HepG2 (cell line): ENCODE results near the gene PCDHGA5. TPM values are rescaled to one million over a fixed set of nuclear protein-coding genes. Genes with fewer than 3 reads are reported as not detected.
A peak's percentile ranks its signal among the peaks of the same experiment; 100 is the strongest.

ENCODE experiments used
- ARID3A ChIP-seq: IDR thresholded peaks from 2 replicates; pipeline ENCODE4 v1.6.1; 2012; ENCODE audit warnings: low read depth, low read length, improper control_type of control experiment
- BATF2 ChIP-seq: sonication (generic); formaldehyde crosslinking; IDR thresholded peaks from 2 replicates; pipeline ENCODE4 v1.8.0; 2022; ENCODE audit warnings: mild to moderate bottlenecking, missing genetic modification reagents, moderate library complexity
- EEA1 ChIP-seq: sonication (generic); formaldehyde crosslinking; IDR thresholded peaks from 2 replicates; pipeline ENCODE4 v1.5.1; 2020; ENCODE audit warnings: mild to moderate bottlenecking, missing genetic modification reagents, borderline replicate concordance
- HINFP ChIP-seq: sonication (generic); formaldehyde crosslinking; IDR thresholded peaks from 2 replicates; pipeline ENCODE4 v1.4.0; 2020; ENCODE audit warnings: low read depth, mild to moderate bottlenecking, missing genetic modification reagents
- KMT2B ChIP-seq: IDR thresholded peaks from 2 replicates; pipeline ENCODE4 v1.6.1; 2016; ENCODE audit warnings: missing genetic modification reagents, missing compliant biosample characterization
- MEF2D ChIP-seq: sonication (generic); formaldehyde crosslinking; IDR thresholded peaks from 2 replicates; pipeline ENCODE4 v1.5.1; 2020; ENCODE audit warnings: mild to moderate bottlenecking, missing genetic modification reagents
- MTF2 ChIP-seq: sonication (generic); formaldehyde crosslinking; IDR thresholded peaks from 2 replicates; pipeline ENCODE4 v1.5.0; 2020; ENCODE audit warnings: missing genetic modification reagents, borderline replicate concordance
- PRDM10 ChIP-seq: sonication (generic); formaldehyde crosslinking; IDR thresholded peaks from 2 replicates; pipeline ENCODE4 v1.4.0; 2020; ENCODE audit warnings: low read depth, missing genetic modification reagents
- RBFOX2 ChIP-seq: fragments of 200-400 bp; formaldehyde crosslinking; IDR thresholded peaks from 2 replicates; pipeline ENCODE4 v1.6.1; 2017; ENCODE audit warnings: low read depth, mild to moderate bottlenecking, low read length
- RBM22 ChIP-seq: fragments of 200-400 bp; formaldehyde crosslinking; optimal IDR thresholded peaks from 2 replicates; pipeline ENCODE3; 2017; ENCODE audit warnings: mild to moderate bottlenecking, low read length, moderate library complexity
- RFX5 ChIP-seq: IDR thresholded peaks from 2 replicates; pipeline ENCODE4 v1.6.1; 2011; ENCODE audit warnings: low read depth, low read length, improper control_type of control experiment
- SIN3A ChIP-seq: IDR thresholded peaks from 2 replicates; pipeline ENCODE4 v1.6.1; 2011; ENCODE audit warnings: low read depth, mild to moderate bottlenecking, control low read depth, low read length, borderline replicate concordance
- TCF7 ChIP-seq: sonication (generic); IDR thresholded peaks from 2 replicates; pipeline ENCODE4 v1.6.1; 2016; ENCODE audit warnings: antibody characterized with exemption, low read depth
- ZNF3 ChIP-seq: IDR thresholded peaks from 2 replicates; pipeline ENCODE4 v1.7.0; 2017; ENCODE audit warnings: inconsistent platforms
- ZNF414 ChIP-seq: sonication (generic); formaldehyde crosslinking; IDR thresholded peaks from 2 replicates; pipeline ENCODE4 v1.5.0; 2020; ENCODE audit warnings: missing genetic modification reagents
- ZNF432 ChIP-seq: sonication (generic); formaldehyde crosslinking; IDR thresholded peaks from 2 replicates; pipeline ENCODE4 v1.5.0; 2020; ENCODE audit warnings: missing genetic modification reagents, mild to moderate bottlenecking, borderline replicate concordance
- ZNF501 ChIP-seq: sonication (generic); formaldehyde crosslinking; IDR thresholded peaks from 2 replicates; pipeline ENCODE4 v1.5.1; 2020; ENCODE audit warnings: mild to moderate bottlenecking, moderate library complexity, missing genetic modification reagents
- ZNF772 ChIP-seq: sonication (generic); formaldehyde crosslinking; IDR thresholded peaks from 2 replicates; pipeline ENCODE4 v1.5.0; 2020; ENCODE audit warnings: mild to moderate bottlenecking, missing genetic modification reagents
- ZNF790 ChIP-seq: sonication (generic); formaldehyde crosslinking; IDR thresholded peaks from 2 replicates; pipeline ENCODE4 v1.8.0; 2022; ENCODE audit warnings: missing genetic modification reagents, mild to moderate bottlenecking, borderline replicate concordance
- ZZZ3 ChIP-seq: sonication (generic); formaldehyde crosslinking; IDR thresholded peaks from 2 replicates; pipeline ENCODE4 v1.4.0; 2020; ENCODE audit warnings: missing genetic modification reagents, mild to moderate bottlenecking, borderline replicate concordance
- polyA plus RNA-seq, 8 experiments: library from polyadenylated mRNA; depleted of rRNA in 3 of 8; stranded (reverse) in 7 of 8; unstranded in 1 of 8; fragments of >200 nt; fragmentation: Illumina TruSeq in 4 of 8; extraction: Trizol in 4 of 8; gene quantifications; 2 replicates each; pipeline versions ENCODE4 v1.2.1 to v1.2.3, GENCODE V29; 2011 to 2016; ENCODE audit warnings: low read depth in 4 of 8, missing spikeins in 1 of 8, mixed read lengths in 1 of 8; ENCODE audit not compliant: insufficient read depth in 1 of 8
- total RNA-seq, 5 experiments: library from RNA; depleted of rRNA; stranded (reverse); fragments of >200 nt; fragmentation: Illumina TruSeq; extraction: Trizol; gene quantifications; 2 replicates each; pipeline ENCODE4 v1.2.3, GENCODE V29; 2016; ENCODE audit warnings: low read depth in 1 of 5

Gene PCDHGA5
- total and polyA plus RNA-seq, 2 of the 13 experiments (the other 11 are each of a cell fraction or from before 2014, with no cell fraction given), result 0.27 to 0.32 TPM

- no peak for TF ChIP-seq PRDM10 (CRISPR knock-in tag)
- TF ChIP-seq ARID3A, result 0 out of 2 replicates have a peak, but pooled peaks have one; percentile 14
- TF ChIP-seq MEF2D (CRISPR knock-in tag), result peak; percentile 43; the same call in 1 of the 2 replicates
- TF ChIP-seq ZNF501, result peak; percentile 98
- TF ChIP-seq MTF2, result peak; percentile 74; the same call in 1 of the 2 replicates
- no peak for TF ChIP-seq RBM22
- TF ChIP-seq BATF2, result peak; percentile 87
- no peak for TF ChIP-seq TCF7
- TF ChIP-seq ZNF414 (CRISPR knock-in tag), result peak; percentile 69; the same call in 1 of the 2 replicates
- TF ChIP-seq SIN3A, result 0 out of 2 replicates have a peak, but pooled peaks have one; percentile 33
- TF ChIP-seq RFX5, result no peak
- TF ChIP-seq ZNF3 (CRISPR knock-in tag), result 0 out of 2 replicates have a peak, but pooled peaks have one; percentile 78
- TF ChIP-seq ZZZ3 (CRISPR knock-in tag), result peak; percentile 75; the same call in 1 of the 2 replicates
- no peak for TF ChIP-seq HINFP
- TF ChIP-seq EEA1 (CRISPR knock-in tag), result 0 out of 2 replicates have a peak, but pooled peaks have one; percentile 93
- TF ChIP-seq RBFOX2, result peak; percentile 97
- no peak for TF ChIP-seq ZNF432
- peak; percentile 91 for TF ChIP-seq ZNF772
- peak; percentile 77 for TF ChIP-seq KMT2B (CRISPR knock-in tag)
- TF ChIP-seq ZNF790 (CRISPR knock-in tag), result no peak
Observed at GRCh38 chr5:141320225-141321169, 43.5 kb upstream of the PCDHGA5 start, which contains the start of gene TAF7 (continued).
